Measurements from ENCODE around the gene DOCK2.

DOCK2 gene

DNA sequence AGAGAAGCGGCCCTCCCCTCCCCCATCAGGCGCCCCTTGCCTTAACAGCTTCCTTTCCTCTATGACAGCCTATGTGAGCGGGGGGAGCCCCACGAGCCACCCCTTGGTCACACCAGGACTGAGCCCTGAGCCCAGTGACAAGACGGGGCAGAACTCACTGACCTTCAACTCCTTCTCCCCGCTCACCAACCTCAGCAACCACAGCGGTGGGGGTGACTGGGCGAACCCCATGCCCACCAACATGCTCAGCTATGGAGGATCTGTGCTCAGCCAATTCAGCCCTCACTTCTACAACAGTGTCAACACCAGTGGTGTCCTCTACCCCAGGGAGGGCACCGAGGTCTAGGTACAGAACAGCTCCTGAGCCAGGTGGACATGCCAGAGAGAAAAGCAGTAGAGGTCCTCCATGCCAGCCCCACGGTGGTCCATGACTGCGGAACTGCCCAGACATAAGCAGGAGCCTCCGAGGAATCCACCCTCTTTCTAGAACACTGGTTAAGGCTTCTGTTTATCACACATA lies 471.3 kb downstream of the DOCK2 start:
- no peak for DNase-seq

DNA sequence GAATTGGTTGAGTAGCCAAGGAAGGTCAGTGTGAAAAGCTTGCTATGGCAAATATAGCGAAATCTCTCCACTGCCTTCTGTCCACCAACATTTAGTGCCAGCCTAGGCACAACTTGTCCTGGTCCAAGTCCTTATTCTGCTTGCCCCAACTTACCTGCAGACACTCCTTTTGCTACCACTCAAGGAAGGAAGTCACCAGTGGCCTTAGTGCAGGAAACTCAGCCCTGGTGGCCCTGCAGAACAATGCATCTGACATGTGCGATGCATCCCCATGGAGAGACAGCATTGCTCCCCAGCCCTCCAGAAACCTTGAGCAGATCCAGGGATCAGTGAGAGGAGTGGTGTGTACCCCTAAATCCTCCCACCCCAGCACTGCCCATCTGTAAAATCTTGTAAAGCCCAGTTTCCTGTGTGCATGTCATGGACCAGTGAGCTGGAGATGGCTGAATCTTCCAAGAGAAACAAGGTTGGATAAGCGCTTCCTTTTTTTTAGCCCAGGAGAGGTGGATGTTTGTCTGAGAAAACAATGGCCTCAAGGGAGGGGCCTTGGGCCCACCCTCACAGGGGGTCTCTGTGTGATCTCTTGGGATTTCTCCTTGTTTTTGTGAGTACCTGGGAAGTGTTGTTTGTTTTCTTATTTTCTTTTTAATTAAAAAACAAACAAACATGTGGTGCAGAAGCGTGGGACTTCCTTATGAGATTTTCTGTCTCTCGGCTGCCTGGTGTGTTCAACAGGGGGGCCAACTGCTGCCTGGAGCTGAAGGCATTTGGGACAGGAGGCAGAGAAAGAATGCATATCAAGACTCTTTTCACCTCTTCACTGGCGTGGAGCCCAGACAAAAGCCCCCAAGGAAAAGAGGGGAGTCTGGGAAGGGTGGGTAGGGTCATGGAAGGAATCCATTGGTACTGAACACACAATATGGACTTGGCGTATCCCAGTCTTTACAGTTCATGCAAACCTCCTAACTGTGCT lies 472.3 kb downstream of the DOCK2 start:
- no peak for DNase-seq

DNA sequence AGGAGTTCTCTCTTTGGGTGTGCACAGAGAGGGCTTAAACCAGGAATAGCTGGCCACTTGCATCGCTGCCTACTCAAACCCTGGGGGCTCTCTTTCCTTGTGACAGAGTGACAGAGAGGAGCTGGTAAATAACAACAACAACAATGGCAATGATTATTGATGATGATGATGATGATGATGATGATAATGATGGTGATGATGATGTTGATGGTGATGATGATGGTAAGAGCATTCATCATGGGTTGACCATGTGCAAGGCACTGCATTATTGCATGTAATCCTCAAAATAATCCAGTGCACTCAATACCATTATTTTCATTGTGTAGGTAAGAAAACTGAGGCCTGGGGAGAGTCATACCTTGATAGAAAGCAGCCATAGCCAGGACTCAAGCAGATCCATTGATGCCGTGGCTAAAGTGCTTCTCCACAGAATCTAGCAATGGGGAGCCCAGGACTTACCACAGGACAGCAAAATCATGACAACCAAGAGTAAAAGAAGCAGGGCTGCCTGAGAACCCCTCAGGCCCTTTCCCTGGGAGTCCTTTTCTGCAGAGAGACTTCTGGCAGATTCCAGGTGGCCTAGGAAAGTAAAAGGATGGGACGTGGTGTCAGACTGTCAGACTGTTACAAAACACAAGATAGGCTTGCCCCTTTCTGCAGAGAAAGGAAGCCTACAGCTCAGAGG lies 473.5 kb downstream of the DOCK2 start:
- no peak for DNase-seq

DNA sequence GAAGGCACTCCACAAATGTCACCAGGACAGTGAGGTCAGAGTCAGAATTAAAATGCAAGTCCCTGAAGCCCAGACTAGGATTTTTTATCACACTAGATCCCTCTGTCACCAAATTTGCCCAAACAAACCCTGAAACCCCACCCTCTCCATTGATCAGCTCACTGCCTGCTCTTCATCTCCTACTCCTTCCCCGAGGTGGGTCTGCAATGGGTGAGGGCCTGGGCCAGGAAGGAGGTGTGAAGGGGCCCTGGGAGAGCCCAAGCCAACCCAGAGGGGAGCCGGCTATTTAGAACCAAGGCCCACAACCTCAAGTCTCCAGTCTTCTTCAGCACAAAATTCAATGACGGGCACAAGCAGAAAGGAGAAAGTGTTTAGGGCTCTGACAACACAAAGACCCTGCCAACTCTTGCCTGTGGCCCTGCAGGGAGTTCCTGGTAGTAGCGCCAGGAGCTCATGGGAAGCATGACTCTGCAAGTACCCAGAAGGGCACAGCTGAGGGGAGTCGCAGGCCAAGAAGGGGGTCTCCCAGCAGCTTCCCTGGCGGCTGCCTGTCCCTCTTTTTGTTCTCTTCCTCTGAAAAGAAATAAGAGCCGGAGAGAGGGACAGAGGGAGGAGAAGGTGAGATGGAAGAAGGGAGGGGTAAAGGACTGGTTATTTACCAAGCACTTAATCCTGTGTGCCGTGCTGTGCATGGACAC lies 474.2 kb downstream of the DOCK2 start:
- DNase-seq, result no peak

DNA sequence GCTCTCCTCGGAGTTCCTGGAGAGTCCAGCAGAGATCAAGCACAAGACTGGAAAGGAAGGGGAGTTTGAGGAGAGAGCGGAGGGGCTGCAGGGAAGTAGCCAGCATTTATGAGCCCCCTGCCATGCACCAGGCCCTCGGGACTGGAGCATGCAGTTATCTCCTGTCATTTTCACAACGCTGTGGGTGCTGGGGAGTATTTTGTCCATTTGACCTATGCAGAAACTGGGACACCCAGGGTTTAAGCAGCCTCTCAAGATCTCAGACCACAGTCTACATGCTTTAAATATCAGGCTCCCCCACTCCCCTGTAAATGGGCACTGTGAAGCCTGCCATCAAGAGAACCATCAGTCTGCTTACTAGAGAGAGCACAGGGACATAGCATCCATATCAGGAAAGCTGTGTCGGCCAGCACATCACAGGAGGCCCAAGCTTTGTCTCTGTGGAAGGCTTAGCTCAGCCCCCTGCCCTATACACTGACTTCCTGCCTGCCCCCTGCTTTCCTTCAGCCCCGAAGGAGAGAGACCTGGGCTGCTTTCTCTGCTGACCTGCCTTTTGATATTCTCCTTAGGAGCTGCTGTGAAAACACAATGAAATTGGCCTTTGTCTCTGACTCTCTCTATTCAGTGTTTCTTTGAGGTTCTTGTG lies 475.9 kb downstream of the DOCK2 start:
- DNase-seq, result no peak

DNA sequence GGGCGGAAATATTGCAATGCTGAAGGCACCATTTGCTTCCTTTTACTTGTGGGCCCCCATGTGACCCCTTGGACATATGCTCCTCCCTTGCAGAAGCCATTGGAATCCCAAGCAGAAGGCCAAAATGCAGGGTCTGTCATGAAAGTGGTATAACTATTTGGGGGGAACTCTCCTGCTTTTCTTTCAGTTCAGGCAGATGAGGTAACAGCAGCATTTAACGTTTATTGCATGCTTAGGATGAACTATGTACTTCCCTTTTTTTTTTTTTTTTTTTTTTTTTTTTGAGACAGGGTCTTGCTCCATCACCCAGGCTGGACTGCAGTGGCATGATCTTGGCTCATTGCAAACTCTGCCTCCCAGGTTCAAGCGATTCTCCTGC lies 476.4 kb downstream of the DOCK2 start:
- DNase-seq, result no peak

DNA sequence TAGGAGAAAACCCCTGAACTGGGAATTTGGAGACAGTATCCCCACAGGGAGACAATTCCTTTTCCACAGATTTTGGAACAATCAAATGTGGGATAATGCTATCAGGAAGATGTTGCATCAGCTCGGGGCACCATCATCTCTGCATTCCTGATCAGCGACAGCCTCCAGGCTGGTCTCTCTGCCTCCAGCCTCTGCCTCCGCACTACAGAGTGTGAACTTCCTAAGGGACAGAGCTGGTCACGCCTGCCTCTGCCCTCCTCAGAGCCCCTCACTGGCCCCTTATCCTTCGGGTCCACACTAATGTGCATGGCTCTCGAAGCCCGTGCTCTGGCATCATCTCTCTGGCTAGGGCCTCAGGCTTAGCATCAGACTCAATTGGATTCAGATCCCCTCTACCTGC lies 477.2 kb downstream of the DOCK2 start:
- no peak for DNase-seq

DNA sequence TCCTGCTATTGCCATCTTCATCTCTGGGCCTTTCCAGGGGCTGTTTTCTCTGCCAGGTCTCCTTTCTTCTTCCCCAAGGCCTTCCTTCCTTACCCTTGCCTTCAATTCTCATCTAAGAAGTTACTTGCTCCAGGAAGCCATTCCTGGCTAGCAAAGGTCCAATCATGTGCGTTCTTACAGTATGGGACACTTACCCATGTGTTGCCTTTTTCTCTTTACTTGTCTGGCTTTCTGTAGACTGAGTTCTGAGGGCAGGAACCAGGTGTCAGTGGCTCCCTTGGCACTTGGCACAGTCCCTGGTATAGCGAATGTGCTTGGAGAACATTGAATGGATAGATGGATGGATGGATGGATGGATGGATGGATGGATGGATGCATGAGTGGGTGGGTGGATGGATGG lies 478.9 kb downstream of the DOCK2 start:
- DNase-seq, result no peak

- no peak for DNase-seq
These were observed 480.7 kb downstream of the DOCK2 start for GRCh38 chr5:170117736-170118135.

GRCh38 chr5:170120576-170120975 lies 483.5 kb downstream of the DOCK2 start:
- no peak for DNase-seq

GRCh38 chr5:170121321-170121720 lies 484.2 kb downstream of the DOCK2 start:
- no peak for DNase-seq

GRCh38 chr5:170126061-170126460 lies 489.0 kb downstream of the DOCK2 start:
- no peak for DNase-seq

GRCh38 chr5:170126626-170127025 lies 489.6 kb downstream of the DOCK2 start:
- DNase-seq, result no peak

DNA sequence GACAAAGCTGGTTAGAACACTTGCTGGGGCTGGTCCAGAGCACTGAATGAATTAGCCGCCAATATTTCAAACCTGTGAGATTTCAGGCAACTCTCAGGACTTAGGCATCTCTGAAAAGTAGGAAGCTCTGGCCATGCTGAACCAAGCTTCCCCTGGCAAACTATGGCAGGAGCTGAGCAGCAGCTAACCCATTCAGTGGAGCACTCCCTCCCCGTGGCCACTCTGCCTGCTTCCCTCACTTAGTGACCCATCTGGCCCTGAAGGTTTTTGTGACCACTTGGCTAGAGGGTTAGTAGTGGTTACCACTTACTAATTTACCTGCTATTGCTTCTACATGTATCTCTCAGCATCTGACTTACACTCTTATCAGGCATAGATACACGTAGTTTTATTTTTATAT lies 494.2 kb downstream of the DOCK2 start:
- DNase-seq, result no peak

- no peak for DNase-seq
These were observed 495.3 kb downstream of the DOCK2 start for GRCh38 chr5:170132269-170132975.
